IMR-90 (cell line): Measurements from ENCODE around the gene SLIT1. TPM values are rescaled to one million over a fixed set of nuclear protein-coding genes. Genes with fewer than 3 reads are reported as not detected.

ENCODE experiments used
- ATAC-seq: fragments of 200-7000 bp; cut with Tn5 transposase; 2 replicates; pipeline ENCODE4 v1.9.1; 2020; ENCODE audit warnings: low read depth, mild to moderate bottlenecking, moderate library complexity
- BruUV-seq: library from RNA; stranded (reverse); fragments of 400-500 nt; replicated peaks from 2 replicates; lab custom pipeline; 2021; lab: Mats Ljungman, UMichigan
- CTCF ChIA-PET: fragments of 300-600 bp; formaldehyde crosslinking; extraction: SDS; loops from one replicate; lab custom pipeline; 2021; ENCODE audit warnings: antibody characterized with exemption; lab: Yijun Ruan, JAX
- POLR2A ChIA-PET: fragments of 300-600 bp; sonication (Branson Sonifier 250); formaldehyde crosslinking; loops from one replicate; lab custom pipeline; 2022; ENCODE audit warnings: antibody characterized with exemption; ENCODE audit not compliant: unreplicated experiment; lab: Charles Lee
- DNase-seq: peaks from one replicate; pipeline ENCODE4 v3.0.0; 2013
- H2AFZ ChIP-seq: replicated peaks from 2 replicates; pipeline ENCODE3; 2013; ENCODE audit warnings: low read length, mild to moderate bottlenecking; ENCODE audit not compliant: poor library complexity
- H2AK5ac ChIP-seq: 2 replicates; pipeline ENCODE4 v1.6.1; 2013; ENCODE audit warnings: low read depth, low read length, inconsistent platforms
- H2AK9ac ChIP-seq: replicated peaks from 2 replicates; pipeline ENCODE3; 2013; ENCODE audit warnings: mild to moderate bottlenecking, low read depth, low read length, moderate library complexity; ENCODE audit not compliant: poor library complexity
- H2BK120ac ChIP-seq: 2 replicates; pipeline ENCODE4 v1.6.1; 2013; ENCODE audit warnings: low read depth, low read length, inconsistent platforms
- H2BK15ac ChIP-seq: 3 replicates; pipeline ENCODE4 v1.6.1; 2013; ENCODE audit warnings: low read depth, low read length, inconsistent platforms
- H2BK20ac ChIP-seq: 2 replicates; pipeline ENCODE4 v1.6.1; 2013; ENCODE audit warnings: low read depth, mild to moderate bottlenecking, inconsistent platforms, low read length, moderate library complexity
- H2BK5ac ChIP-seq: 2 replicates; pipeline ENCODE4 v1.6.1; 2013; ENCODE audit warnings: mild to moderate bottlenecking, low read depth, low read length, inconsistent platforms; ENCODE audit not compliant: poor library complexity, severe bottlenecking
- H3K14ac ChIP-seq: replicated peaks from 2 replicates; pipeline ENCODE4 v1.6.1; 2013; ENCODE audit warnings: low read depth, low read length, inconsistent platforms
- H3K18ac ChIP-seq: 2 replicates; pipeline ENCODE4 v1.6.1; 2013; ENCODE audit warnings: low read depth, low read length, control low read depth
- H3K23ac ChIP-seq: 2 replicates; pipeline ENCODE4 v1.6.1; 2013; ENCODE audit warnings: low read depth, low read length, inconsistent platforms
- H3K27ac ChIP-seq: 2 replicates; pipeline ENCODE4 v1.5.1; 2013; ENCODE audit warnings: mild to moderate bottlenecking, control low read depth, low read length; ENCODE audit not compliant: insufficient read depth
- H3K27me3 ChIP-seq: 2 replicates; pipeline ENCODE4 v1.6.1; 2013; ENCODE audit warnings: low read length; ENCODE audit not compliant: control insufficient read depth, insufficient read depth
- H3K36me3 ChIP-seq: 2 replicates; pipeline ENCODE4 v1.6.1; 2013; ENCODE audit warnings: low read length, mixed read lengths; ENCODE audit not compliant: control insufficient read depth, insufficient read depth
- H3K4ac ChIP-seq: 2 replicates; pipeline ENCODE4 v1.6.1; 2013; ENCODE audit warnings: low read depth, low read length, inconsistent platforms
- H3K4me1 ChIP-seq: 2 replicates; pipeline ENCODE4 v1.6.1; 2013; ENCODE audit warnings: low read length, mixed read lengths; ENCODE audit not compliant: control insufficient read depth, insufficient read depth
- H3K4me2 ChIP-seq: 2 replicates; pipeline ENCODE4 v1.6.1; 2013; ENCODE audit warnings: low read depth, mild to moderate bottlenecking, control low read depth, low read length, moderate library complexity
- H3K4me3 ChIP-seq: 2 replicates; pipeline ENCODE4 v1.5.1; 2013; ENCODE audit warnings: low read depth, mild to moderate bottlenecking, control low read depth, low read length, moderate library complexity; ENCODE audit not compliant: insufficient read depth
- H3K56ac ChIP-seq: 2 replicates; pipeline ENCODE4 v1.6.1; 2013; ENCODE audit warnings: low read length, inconsistent platforms; ENCODE audit not compliant: insufficient read depth; ENCODE audit errors: extremely low read depth
- H3K79me1 ChIP-seq, 2 experiments: 2 replicates each; pipeline ENCODE4 v1.6.1; 2013; ENCODE audit warnings: low read length in 2 of 2, inconsistent platforms in 1 of 2, low read depth in 1 of 2
- H3K9ac ChIP-seq: 2 replicates; pipeline ENCODE4 v1.6.1; 2013; ENCODE audit warnings: low read depth, low read length, control low read depth
- H3K9me1 ChIP-seq: 2 replicates; pipeline ENCODE4 v1.6.1; 2013; ENCODE audit warnings: low read length, inconsistent platforms; ENCODE audit not compliant: insufficient read depth
- H3K9me3 ChIP-seq: 2 replicates; pipeline ENCODE4 v1.6.1; 2013; ENCODE audit warnings: low read length; ENCODE audit not compliant: control insufficient read depth, insufficient read depth
- H4K20me1 ChIP-seq: 2 replicates; pipeline ENCODE4 v1.6.1; 2013; ENCODE audit warnings: low read length, inconsistent platforms; ENCODE audit not compliant: insufficient read depth
- H4K5ac ChIP-seq: 2 replicates; pipeline ENCODE4 v1.6.1; 2013; ENCODE audit warnings: mild to moderate bottlenecking, low read depth, low read length, control low read depth
- H4K8ac ChIP-seq, 2 experiments: 2 replicates each; pipeline ENCODE4 v1.6.1; 2013; ENCODE audit warnings: low read depth in 2 of 2, low read length in 2 of 2, control low read depth in 1 of 2, inconsistent platforms in 1 of 2
- H4K91ac ChIP-seq: 2 replicates; pipeline ENCODE4 v1.6.1; 2013; ENCODE audit warnings: low read depth, low read length, inconsistent platforms; ENCODE audit not compliant: insufficient read depth
- BHLHE40 ChIP-seq: fragments of 150-350 bp; IDR thresholded peaks from 2 replicates; pipeline ENCODE4 v1.6.1; 2016; ENCODE audit warnings: mild to moderate bottlenecking, low read depth, low read length
- CEBPB ChIP-seq: IDR thresholded peaks from 2 replicates; pipeline ENCODE4 v1.6.1; 2012; ENCODE audit warnings: low read depth, low read length, improper control_type of control experiment
- CTCF ChIP-seq: conservative IDR thresholded peaks from 2 replicates; pipeline ENCODE4 v1.5.1; 2012; ENCODE audit warnings: mild to moderate bottlenecking, low read depth, low read length, improper control_type of control experiment
- ELK1 ChIP-seq: fragments of 150-350 bp; IDR thresholded peaks from 2 replicates; pipeline ENCODE4 v1.6.1; 2016; ENCODE audit warnings: low read depth, mild to moderate bottlenecking, low read length, moderate library complexity, borderline replicate concordance
- FOS ChIP-seq: fragments of 150-350 bp; IDR thresholded peaks from 2 replicates; pipeline ENCODE4 v1.6.1; 2016; ENCODE audit warnings: low read depth, low read length
- MAFK ChIP-seq: IDR thresholded peaks from 2 replicates; pipeline ENCODE4 v1.6.1; 2012; ENCODE audit warnings: low read depth, low read length, improper control_type of control experiment
- MAZ ChIP-seq: IDR thresholded peaks from 2 replicates; pipeline ENCODE4 v1.6.1; 2012; ENCODE audit warnings: low read depth, mild to moderate bottlenecking, low read length, improper control_type of control experiment, moderate library complexity, borderline replicate concordance
- MXI1 ChIP-seq: IDR thresholded peaks from 2 replicates; pipeline ENCODE4 v1.6.1; 2012; ENCODE audit warnings: low read depth, mild to moderate bottlenecking, low read length, moderate library complexity, borderline replicate concordance
- POLR2A ChIP-seq: IDR thresholded peaks from 2 replicates; pipeline ENCODE4 v1.6.1; 2012; ENCODE audit warnings: mild to moderate bottlenecking, low read depth, low read length
- RAD21 ChIP-seq: IDR thresholded peaks from 2 replicates; pipeline ENCODE4 v1.6.1; 2012; ENCODE audit warnings: low read length, improper control_type of control experiment
- RFX5 ChIP-seq: IDR thresholded peaks from 2 replicates; pipeline ENCODE4 v1.8.0; 2012; ENCODE audit warnings: low read depth, mild to moderate bottlenecking, low read length, moderate library complexity
- SMC3 ChIP-seq: fragments of 150-350 bp; IDR thresholded peaks from 2 replicates; pipeline ENCODE4 v1.6.1; 2016; ENCODE audit warnings: low read depth, mild to moderate bottlenecking, antibody characterized with exemption, low read length, moderate library complexity
- WGBS, 2 experiments: methylation state at CpG; one replicate each; pipeline versions ENCODE4 v1.1.5 to v1.1.7; 2013; ENCODE audit warnings: missing lambda C conversion rate in 2 of 2; ENCODE audit not compliant: insufficient read length in 1 of 2; ENCODE audit errors: extremely low coverage in 2 of 2; 5-methylcytosine and 5-hydroxymethylcytosine counted together
- dilution Hi-C: fragments of 300-500 bp; cut with HindIII; formaldehyde crosslinking; loops from one replicate; pipeline ENCODE4 v1.14.3; 2018; ENCODE audit warnings: low sequenced_read_pairs; ENCODE audit not compliant: unreplicated experiment
- in situ Hi-C: fragments of 300-500 bp; cut with MboI; formaldehyde crosslinking; loops from 3 replicates; pipeline ENCODE4 v1.14.3; 2019; ENCODE audit warnings: low sequenced_read_pairs, inconsistent platforms, mixed read lengths
- intact Hi-C: fragments of 100-400 bp; cut with micrococcal nuclease; formaldehyde crosslinking; loops from 2 replicates; pipeline ENCODE4 v1.10.0; 2022
- polyA plus RNA-seq, 3 experiments: library from polyadenylated mRNA; depleted of rRNA; stranded (reverse); fragments of >200 nt; gene quantifications; 2 replicates each; pipeline ENCODE4 v1.2.3, GENCODE V29; 2012; ENCODE audit warnings: low replicate concordance in 1 of 3
- total RNA-seq: library from RNA; depleted of rRNA; stranded (reverse); fragments of >200 nt; gene quantifications from 2 replicates; pipeline ENCODE4 v1.2.3, GENCODE V29; 2012

Gene SLIT1
- total and polyA plus RNA-seq, 2 of the 4 experiments (the other 2 are of a cell fraction), result under 0.01 TPM

GRCh38 chr10:97119058-97119745 lies 66.6 kb downstream of the SLIT1 start:
- H3K27ac ChIP-seq, result no peak overlapping the region
- no peak overlapping the region for H3K14ac ChIP-seq
- H2BK5ac ChIP-seq, result no peak overlapping the region
- H2AK9ac ChIP-seq, result no peak overlapping the region
- TF ChIP-seq CEBPB (no peak), SMC3 (no peak), MAFK (no peak), MXI1 (no peak), MAZ (no peak), ELK1 (no peak), POLR2A (no peak), RAD21 (no peak), RFX5 (no peak), CTCF (no peak), FOS (no peak), BHLHE40 (no peak)
- no peak overlapping the region for H2BK15ac ChIP-seq
- H4K20me1 ChIP-seq, result no peaks in the 10 kb centered on the region
- H3K9ac ChIP-seq, result no peak overlapping the region
- no peaks in the 10 kb centered on the region for H3K4me1 ChIP-seq
- peaks cover 64% of the 10 kb centered on the region for H3K27me3 ChIP-seq
- H2BK20ac ChIP-seq, result no peak overlapping the region
- H4K5ac ChIP-seq, result no peak overlapping the region
- POLR2A ChIA-PET, result no interaction called here
- H4K8ac ChIP-seq, result no peak overlapping the region
- CTCF ChIA-PET, result interaction anchor here (0.5 kb wide), 1 partner anchor 479 kb away, joined by 3 read pairs; no protein-coding TSS in a partner anchor
- no peak overlapping the region for H3K4me2 ChIP-seq
- H3K9me3 ChIP-seq, result no peaks in the 10 kb centered on the region
- ATAC-seq, result no peak
- H3K79me1 ChIP-seq, result no peaks in the 10 kb centered on the region
- H2AFZ ChIP-seq, result no peak overlapping the region
- no peak overlapping the region for H3K4me3 ChIP-seq
- H3K23ac ChIP-seq, result no peak overlapping the region
- 25% methylated on average over 1 of the region's 20 CpGs; no CpG with 5 or more reads in 1 of the 2 experiments for WGBS, 2 experiments
- BruUV-seq, result no TSS peak
- no peak for DNase-seq
- no peaks in the 10 kb centered on the region for H3K9me1 ChIP-seq
- no peak overlapping the region for H2AK5ac ChIP-seq
- no peak overlapping the region for H3K18ac ChIP-seq
- in situ Hi-C loops (no loop called here), intact Hi-C loops (no loop called here), dilution Hi-C loops (no loop called here)
- H3K56ac ChIP-seq, result no peak overlapping the region
- H3K36me3 ChIP-seq, result no peaks in the 10 kb centered on the region
- no peak overlapping the region for H3K4ac ChIP-seq
- H4K91ac ChIP-seq, result no peak overlapping the region
- no peak overlapping the region for H2BK120ac ChIP-seq
